ENCODE data around the gene OBP2B.

- TF ChIP-seq POLR2A (IDR thresholded peaks at IDR 0.05): no peak
- TF ChIP-seq, protein P1, sequence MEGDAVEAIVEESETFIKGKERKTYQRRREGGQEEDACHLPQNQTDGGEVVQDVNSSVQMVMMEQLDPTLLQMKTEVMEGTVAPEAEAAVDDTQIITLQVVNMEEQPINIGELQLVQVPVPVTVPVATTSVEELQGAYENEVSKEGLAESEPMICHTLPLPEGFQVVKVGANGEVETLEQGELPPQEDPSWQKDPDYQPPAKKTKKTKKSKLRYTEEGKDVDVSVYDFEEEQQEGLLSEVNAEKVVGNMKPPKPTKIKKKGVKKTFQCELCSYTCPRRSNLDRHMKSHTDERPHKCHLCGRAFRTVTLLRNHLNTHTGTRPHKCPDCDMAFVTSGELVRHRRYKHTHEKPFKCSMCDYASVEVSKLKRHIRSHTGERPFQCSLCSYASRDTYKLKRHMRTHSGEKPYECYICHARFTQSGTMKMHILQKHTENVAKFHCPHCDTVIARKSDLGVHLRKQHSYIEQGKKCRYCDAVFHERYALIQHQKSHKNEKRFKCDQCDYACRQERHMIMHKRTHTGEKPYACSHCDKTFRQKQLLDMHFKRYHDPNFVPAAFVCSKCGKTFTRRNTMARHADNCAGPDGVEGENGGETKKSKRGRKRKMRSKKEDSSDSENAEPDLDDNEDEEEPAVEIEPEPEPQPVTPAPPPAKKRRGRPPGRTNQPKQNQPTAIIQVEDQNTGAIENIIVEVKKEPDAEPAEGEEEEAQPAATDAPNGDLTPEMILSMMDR (IDR thresholded peaks at IDR 0.05): no peak
These were observed 29.3 kb upstream of the OBP2B start for GRCh38 chr9:133238272-133238850.

Data from testis (tissue), 2 donors.